GM12878 (cell line): ENCODE results near the gene FMC1. TPM values are rescaled to one million over a fixed set of nuclear protein-coding genes. Genes with fewer than 3 reads are reported as not detected.
A peak's percentile ranks its signal among the peaks of the same experiment; 100 is the strongest.

ENCODE experiments used
- BCL11A ChIP-seq: IDR thresholded peaks from 2 replicates; pipeline ENCODE4 v1.6.1; 2011; ENCODE audit warnings: low read depth, low read length
- CEBPB ChIP-seq, 2 experiments: fragments of 150-350 bp in 1 of 2; IDR thresholded peaks; 2 replicates each; pipeline ENCODE4 v1.6.1; 2012 to 2014; ENCODE audit warnings: low read depth in 2 of 2, low read length in 2 of 2, borderline replicate concordance in 1 of 2, inconsistent platforms in 1 of 2
- E2F8 ChIP-seq: fragments of 450-650 bp; IDR thresholded peaks from 2 replicates; pipeline ENCODE4 v1.6.1; 2018; ENCODE audit warnings: mild to moderate bottlenecking, low read depth, moderate library complexity; ENCODE audit not compliant: partially characterized antibody
- EP300 ChIP-seq, 2 experiments: fragments of 150-350 bp in 1 of 2; IDR thresholded peaks; 2 replicates each; pipeline ENCODE4 v1.6.1; 2011 to 2012; ENCODE audit warnings: low read depth in 2 of 2, low read length in 2 of 2, borderline replicate concordance in 1 of 2, improper control_type of control experiment in 1 of 2, inconsistent platforms in 1 of 2; ENCODE audit not compliant: control insufficient read depth in 1 of 2
- HCFC1 ChIP-seq: fragments of 150-350 bp; IDR thresholded peaks from 2 replicates; pipeline ENCODE4 v1.6.1; 2014; ENCODE audit warnings: low read length
- IKZF2 ChIP-seq, 2 experiments: fragments of 450-650 bp; IDR thresholded peaks; 2 replicates each; pipeline ENCODE4 v1.6.1; 2017; ENCODE audit warnings: mild to moderate bottlenecking in 2 of 2, moderate library complexity in 2 of 2
- LARP7 ChIP-seq: fragments of 450-650 bp; IDR thresholded peaks from 2 replicates; pipeline ENCODE4 v1.6.1; 2017; ENCODE audit warnings: mild to moderate bottlenecking
- MAX ChIP-seq: IDR thresholded peaks from 2 replicates; pipeline ENCODE4 v1.6.1; 2012; ENCODE audit warnings: low read depth, low read length, improper control_type of control experiment
- MEF2B ChIP-seq: fragments of 450-650 bp; IDR thresholded peaks from 2 replicates; pipeline ENCODE4 v1.6.1; 2018; ENCODE audit warnings: mild to moderate bottlenecking, moderate library complexity; ENCODE audit not compliant: partially characterized antibody, poor library complexity, severe bottlenecking
- PAX8 ChIP-seq: fragments of 450-650 bp; IDR thresholded peaks from 2 replicates; pipeline ENCODE4 v1.6.1; 2017; ENCODE audit warnings: mild to moderate bottlenecking, moderate library complexity
- POU2F2 ChIP-seq: IDR thresholded peaks from 3 replicates; pipeline ENCODE4 v1.6.1; 2011; ENCODE audit warnings: low read depth, mild to moderate bottlenecking, low read length, borderline replicate concordance
- SIN3A ChIP-seq: IDR thresholded peaks from 2 replicates; pipeline ENCODE4 v1.6.1; 2012; ENCODE audit warnings: low read depth, low read length, improper control_type of control experiment
- SKIL ChIP-seq: fragments of 450-650 bp; IDR thresholded peaks from 2 replicates; pipeline ENCODE4 v1.6.1; 2017; ENCODE audit warnings: mild to moderate bottlenecking, low read depth, inconsistent platforms; ENCODE audit not compliant: poor library complexity, severe bottlenecking
- SREBF2 ChIP-seq: IDR thresholded peaks from 2 replicates; pipeline ENCODE4 v1.6.1; 2012; ENCODE audit warnings: mild to moderate bottlenecking, low read length
- TCF12 ChIP-seq: IDR thresholded peaks from 2 replicates; pipeline ENCODE4 v1.6.1; 2011; ENCODE audit warnings: low read depth, mild to moderate bottlenecking, low read length
- polyA plus RNA-seq, 11 experiments: library from polyadenylated mRNA; depleted of rRNA in 4 of 11; unstranded in 6 of 11; stranded (reverse) in 5 of 11; fragments of >200 nt; fragmentation: Nextera tagmentation in 4 of 11; fragmentation: Illumina TruSeq in 1 of 11; extraction: Ambion mirVana in 4 of 11; extraction: Trizol in 1 of 11; gene quantifications; 1 replicate in 1 of 11; 2 replicates in 10 of 11; pipeline versions ENCODE4 v1.2.1 to v1.2.3, GENCODE V29; 2011 to 2016; ENCODE audit warnings: inconsistent platforms in 2 of 11, missing spikeins in 2 of 11, low read depth in 1 of 11
- total RNA-seq, 4 experiments: library from RNA; depleted of rRNA in 3 of 4; stranded (reverse); fragments of >200 nt in 3 of 4; fragmentation: Illumina TruSeq in 1 of 4; extraction: Trizol in 1 of 4; gene quantifications; 2 replicates each; pipeline versions ENCODE4 v1.2.1 to v1.2.3, GENCODE V29; 2013 to 2021
- TF ChIP-seq, protein P1 (sequence below): fragments of 450-650 bp; IDR thresholded peaks from 2 replicates; pipeline ENCODE4 v1.6.1; 2018; ENCODE audit warnings: borderline replicate concordance, mild to moderate bottlenecking; ENCODE audit not compliant: partially characterized antibody
- TF ChIP-seq, protein P2 (sequence below): fragments of 150-350 bp; IDR thresholded peaks from 2 replicates; pipeline ENCODE4 v1.6.1; 2016; ENCODE audit warnings: low read depth, low read length

FMC1 gene
- total and polyA plus RNA-seq, 10 of the 15 experiments (the other 5 are each of a cell fraction or from before 2014, with no cell fraction given) = 4.2 to 60.4 (median 15.6) TPM

DNA sequence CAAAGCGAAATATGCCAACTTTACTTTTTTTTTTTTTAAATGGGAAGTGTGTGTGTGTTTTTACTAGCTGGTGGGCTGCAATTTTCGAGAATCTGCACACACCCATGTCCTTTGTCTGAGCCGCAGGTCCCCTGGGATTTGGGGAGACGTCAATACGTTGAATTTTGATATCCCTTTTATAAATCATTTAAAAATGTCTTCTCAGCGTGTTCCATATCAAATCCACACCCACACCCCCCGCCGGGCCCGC lies 404 bp upstream of the FMC1 start (continued):
- TF ChIP-seq POU2F2 (no peak), CEBPB (IDR thresholded peaks at IDR 0.05; ENCODE audit: borderline replicate concordance in 1 of 2, low read depth in 2 of 2, low read length in 2 of 2) (no peak), EP300 (IDR thresholded peaks at IDR 0.05; ENCODE audit: borderline replicate concordance in 1 of 2, control insufficient read depth in 1 of 2, low read depth in 2 of 2, low read length in 2 of 2) (no peak), E2F8 (no peak), SIN3A (no peak), MEF2B (peak; percentile 98), SKIL (peak; percentile 66), SREBF2 (no peak), LARP7 (no peak), BCL11A (no peak), PAX8 (0 out of 2 replicates have a peak, but pooled peaks have one; percentile 22), MAX (no peak), HCFC1 (no peak), IKZF2 (IDR thresholded peaks at IDR 0.05) (no peak; a peak in 1 of 4 replicates), TCF12 (no peak)
- TF ChIP-seq, protein P1, sequence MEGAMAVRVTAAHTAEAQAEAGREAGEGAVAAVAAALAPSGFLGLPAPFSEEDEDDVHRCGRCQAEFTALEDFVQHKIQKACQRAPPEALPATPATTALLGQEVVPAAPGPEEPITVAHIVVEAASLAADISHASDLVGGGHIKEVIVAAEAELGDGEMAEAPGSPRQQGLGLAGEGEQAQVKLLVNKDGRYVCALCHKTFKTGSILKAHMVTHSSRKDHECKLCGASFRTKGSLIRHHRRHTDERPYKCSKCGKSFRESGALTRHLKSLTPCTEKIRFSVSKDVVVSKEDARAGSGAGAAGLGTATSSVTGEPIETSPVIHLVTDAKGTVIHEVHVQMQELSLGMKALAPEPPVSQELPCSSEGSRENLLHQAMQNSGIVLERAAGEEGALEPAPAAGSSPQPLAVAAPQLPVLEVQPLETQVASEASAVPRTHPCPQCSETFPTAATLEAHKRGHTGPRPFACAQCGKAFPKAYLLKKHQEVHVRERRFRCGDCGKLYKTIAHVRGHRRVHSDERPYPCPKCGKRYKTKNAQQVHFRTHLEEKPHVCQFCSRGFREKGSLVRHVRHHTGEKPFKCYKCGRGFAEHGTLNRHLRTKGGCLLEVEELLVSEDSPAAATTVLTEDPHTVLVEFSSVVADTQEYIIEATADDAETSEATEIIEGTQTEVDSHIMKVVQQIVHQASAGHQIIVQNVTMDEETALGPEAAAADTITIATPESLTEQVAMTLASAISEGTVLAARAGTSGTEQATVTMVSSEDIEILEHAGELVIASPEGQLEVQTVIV = no peak
- TF ChIP-seq, protein P2, sequence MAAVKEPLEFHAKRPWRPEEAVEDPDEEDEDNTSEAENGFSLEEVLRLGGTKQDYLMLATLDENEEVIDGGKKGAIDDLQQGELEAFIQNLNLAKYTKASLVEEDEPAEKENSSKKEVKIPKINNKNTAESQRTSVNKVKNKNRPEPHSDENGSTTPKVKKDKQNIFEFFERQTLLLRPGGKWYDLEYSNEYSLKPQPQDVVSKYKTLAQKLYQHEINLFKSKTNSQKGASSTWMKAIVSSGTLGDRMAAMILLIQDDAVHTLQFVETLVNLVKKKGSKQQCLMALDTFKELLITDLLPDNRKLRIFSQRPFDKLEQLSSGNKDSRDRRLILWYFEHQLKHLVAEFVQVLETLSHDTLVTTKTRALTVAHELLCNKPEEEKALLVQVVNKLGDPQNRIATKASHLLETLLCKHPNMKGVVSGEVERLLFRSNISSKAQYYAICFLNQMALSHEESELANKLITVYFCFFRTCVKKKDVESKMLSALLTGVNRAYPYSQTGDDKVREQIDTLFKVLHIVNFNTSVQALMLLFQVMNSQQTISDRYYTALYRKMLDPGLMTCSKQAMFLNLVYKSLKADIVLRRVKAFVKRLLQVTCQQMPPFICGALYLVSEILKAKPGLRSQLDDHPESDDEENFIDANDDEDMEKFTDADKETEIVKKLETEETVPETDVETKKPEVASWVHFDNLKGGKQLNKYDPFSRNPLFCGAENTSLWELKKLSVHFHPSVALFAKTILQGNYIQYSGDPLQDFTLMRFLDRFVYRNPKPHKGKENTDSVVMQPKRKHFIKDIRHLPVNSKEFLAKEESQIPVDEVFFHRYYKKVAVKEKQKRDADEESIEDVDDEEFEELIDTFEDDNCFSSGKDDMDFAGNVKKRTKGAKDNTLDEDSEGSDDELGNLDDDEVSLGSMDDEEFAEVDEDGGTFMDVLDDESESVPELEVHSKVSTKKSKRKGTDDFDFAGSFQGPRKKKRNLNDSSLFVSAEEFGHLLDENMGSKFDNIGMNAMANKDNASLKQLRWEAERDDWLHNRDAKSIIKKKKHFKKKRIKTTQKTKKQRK = no peak
- TF ChIP-seq, all 136 proteins: peak for 6
